Endodermal cell (in vitro differentiated cells): Measurements from ENCODE around the gene COG7. TPM values are rescaled to one million over a fixed set of nuclear protein-coding genes. Genes with fewer than 3 reads are reported as not detected.
"Not testable (repeated sequence)": the region's sequence is repeated elsewhere in the genome, so short reads cannot be mapped to it uniquely, and the experiment has no call there.

Experiments used
- DNase-seq: peaks from one replicate; pipeline ENCODE4 v3.0.0-alpha.2; 2017
- H3K27ac ChIP-seq: 2 replicates; pipeline ENCODE4 v1.5.1; 2013; ENCODE audit warnings: mild to moderate bottlenecking, low read depth, low read length, moderate library complexity
- H3K27me3 ChIP-seq: 2 replicates; pipeline ENCODE4 v1.6.1; 2013; ENCODE audit warnings: mild to moderate bottlenecking, low read length, moderate library complexity; ENCODE audit not compliant: insufficient read depth, control insufficient read depth, poor library complexity, severe bottlenecking
- H3K36me3 ChIP-seq: 2 replicates; pipeline ENCODE4 v1.7.0; 2013; ENCODE audit warnings: mild to moderate bottlenecking, low read length, moderate library complexity; ENCODE audit not compliant: control insufficient read depth, insufficient read depth
- H3K4me1 ChIP-seq: one replicate; pipeline ENCODE4 v1.7.0; 2013; ENCODE audit warnings: low read length; ENCODE audit not compliant: control insufficient read depth, insufficient read depth
- H3K4me3 ChIP-seq: 2 replicates; pipeline ENCODE4 v1.5.1; 2013; ENCODE audit warnings: mild to moderate bottlenecking, low read length, moderate library complexity
- H3K9ac ChIP-seq: 2 replicates; pipeline ENCODE4 v1.6.1; 2013; ENCODE audit warnings: mild to moderate bottlenecking, low read length, moderate library complexity; ENCODE audit not compliant: poor library complexity, severe bottlenecking; ENCODE audit errors: extremely low read depth
- H3K9me3 ChIP-seq: 2 replicates; pipeline ENCODE4 v1.6.1; 2013; ENCODE audit warnings: mild to moderate bottlenecking, low read length, moderate library complexity; ENCODE audit not compliant: control insufficient read depth
- H3K27ac Mint-ChIP-seq: 2 replicates; pipeline ENCODE4 v1.8.0; 2020; ENCODE audit warnings: mixed read lengths
- H3K27me3 Mint-ChIP-seq: 2 replicates; pipeline ENCODE4 v1.8.0; 2021; ENCODE audit warnings: mild to moderate bottlenecking, mixed read lengths; ENCODE audit not compliant: insufficient read depth
- H3K36me3 Mint-ChIP-seq: 2 replicates; pipeline ENCODE4 v1.8.0; 2020; ENCODE audit warnings: low read depth, mixed read lengths
- H3K4me1 Mint-ChIP-seq: 2 replicates; pipeline ENCODE4 v1.8.0; 2020; ENCODE audit warnings: mixed read lengths
- H3K4me3 Mint-ChIP-seq: 2 replicates; pipeline ENCODE4 v1.8.0; 2020; ENCODE audit warnings: mild to moderate bottlenecking, moderate library complexity, mixed read lengths
- H3K9me3 Mint-ChIP-seq: 2 replicates; pipeline ENCODE4 v1.8.0; 2020; ENCODE audit warnings: mild to moderate bottlenecking, mixed read lengths
- WGBS, 2 experiments: methylation state at CpG; one replicate each; pipeline versions ENCODE4 v1.1.5 to v1.1.7; 2013; ENCODE audit warnings: missing lambda C conversion rate in 2 of 2, mixed read lengths in 1 of 2; ENCODE audit not compliant: insufficient coverage in 1 of 2, insufficient read length in 1 of 2; 5-methylcytosine and 5-hydroxymethylcytosine counted together
- total RNA-seq, 2 donors: library from RNA; stranded (reverse); fragmentation: NEBNext Ultra II Directional in 1 of 2; extraction: Animal tissue kit (Norgen Biotek cat#: 25700) in 1 of 2; gene quantifications; 2 replicates in 1 of 2; 3 replicates in 1 of 2; pipeline ENCODE4 v1.2.1, GENCODE V29; 2021
- TF ChIP-seq, protein P1 (sequence below): fragments of 200-600 bp; sonication (generic); conservative IDR thresholded peaks from 2 replicates; pipeline ENCODE4 v1.5.0; 2021; ENCODE audit warnings: antibody characterized with exemption, mild to moderate bottlenecking

Gene COG7
- total RNA-seq, 2 donors from 2014 or later: 19.9 to 31.3 TPM

DNA sequence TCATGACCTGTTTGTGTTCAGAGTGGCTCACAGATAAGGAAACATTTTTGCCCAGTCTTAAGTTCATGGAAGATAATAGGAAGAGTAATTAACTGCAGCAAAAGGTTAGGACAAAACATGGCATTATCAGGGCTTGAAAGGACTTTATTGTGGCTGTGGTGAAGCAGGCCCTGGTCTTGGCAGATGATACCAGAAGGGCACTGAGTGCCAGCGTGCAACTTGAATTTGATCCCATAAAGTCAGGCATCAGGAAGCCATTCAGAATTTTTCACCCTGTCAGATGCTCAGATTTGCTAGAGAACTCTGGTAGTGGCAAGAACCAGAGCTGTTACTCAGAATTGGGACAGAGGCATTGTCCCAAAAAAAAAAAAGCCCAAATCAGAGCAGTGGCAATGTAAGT is 11.2 kb upstream of the COG7 start:
- Histone ChIP-seq H3K9ac (no peak overlapping the region), H3K9me3 (no peaks in the 10 kb centered on the region), H3K4me3 (no peak overlapping the region), H3K27ac (no peak overlapping the region), H3K27me3 (no peaks in the 10 kb centered on the region), H3K36me3 (peaks cover 58% of the 10 kb centered on the region), H3K4me1 (peaks cover 7% of the 10 kb centered on the region)
- Mint-ChIP-seq H3K27ac (no peak overlapping the region), H3K9me3 (no peaks in the 10 kb centered on the region), H3K27me3 (no peaks in the 10 kb centered on the region), H3K4me3 (no peak overlapping the region), H3K4me1 (no peaks in the 10 kb centered on the region), H3K36me3 (peaks cover 59% of the 10 kb centered on the region)
- WGBS, 2 experiments: 94 to 100% methylated on average over 1 of the region's 1 CpG
- TF ChIP-seq, protein P1, sequence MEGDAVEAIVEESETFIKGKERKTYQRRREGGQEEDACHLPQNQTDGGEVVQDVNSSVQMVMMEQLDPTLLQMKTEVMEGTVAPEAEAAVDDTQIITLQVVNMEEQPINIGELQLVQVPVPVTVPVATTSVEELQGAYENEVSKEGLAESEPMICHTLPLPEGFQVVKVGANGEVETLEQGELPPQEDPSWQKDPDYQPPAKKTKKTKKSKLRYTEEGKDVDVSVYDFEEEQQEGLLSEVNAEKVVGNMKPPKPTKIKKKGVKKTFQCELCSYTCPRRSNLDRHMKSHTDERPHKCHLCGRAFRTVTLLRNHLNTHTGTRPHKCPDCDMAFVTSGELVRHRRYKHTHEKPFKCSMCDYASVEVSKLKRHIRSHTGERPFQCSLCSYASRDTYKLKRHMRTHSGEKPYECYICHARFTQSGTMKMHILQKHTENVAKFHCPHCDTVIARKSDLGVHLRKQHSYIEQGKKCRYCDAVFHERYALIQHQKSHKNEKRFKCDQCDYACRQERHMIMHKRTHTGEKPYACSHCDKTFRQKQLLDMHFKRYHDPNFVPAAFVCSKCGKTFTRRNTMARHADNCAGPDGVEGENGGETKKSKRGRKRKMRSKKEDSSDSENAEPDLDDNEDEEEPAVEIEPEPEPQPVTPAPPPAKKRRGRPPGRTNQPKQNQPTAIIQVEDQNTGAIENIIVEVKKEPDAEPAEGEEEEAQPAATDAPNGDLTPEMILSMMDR: no peak
- no peak for DNase-seq

GRCh38 chr16:23462994-23463393 is 10.0 kb upstream of the COG7 start:
- H3K36me3 Mint-ChIP-seq: peaks cover 57% of the 10 kb centered on the region
- H3K9ac ChIP-seq, H3K4me1 ChIP-seq, DNase-seq, H3K9me3 ChIP-seq, H3K4me3 Mint-ChIP-seq, H3K27ac Mint-ChIP-seq, H3K27me3 Mint-ChIP-seq, H3K27ac ChIP-seq, H3K4me1 Mint-ChIP-seq, H3K9me3 Mint-ChIP-seq, H3K27me3 ChIP-seq, H3K4me3 ChIP-seq: not testable (repeated sequence)
- peaks cover 56% of the 10 kb centered on the region for H3K36me3 ChIP-seq
- WGBS, 2 experiments: 92 to 99% methylated on average over 2 to 4 of the region's 6 CpGs

- peak overlapping the region; percentile 81 for H3K9ac ChIP-seq
- no peaks in the 10 kb centered on the region for H3K9me3 ChIP-seq
- H3K36me3 Mint-ChIP-seq: peaks cover 20% of the 10 kb centered on the region
- TF ChIP-seq, protein P1: no peak
- no peaks in the 10 kb centered on the region for H3K4me1 ChIP-seq
- peaks cover 14% of the 10 kb centered on the region for H3K36me3 ChIP-seq
- no peak for DNase-seq
- H3K27ac Mint-ChIP-seq: peak overlapping the region; percentile 89
- no peaks in the 10 kb centered on the region for H3K27me3 ChIP-seq
- no peaks in the 10 kb centered on the region for H3K9me3 Mint-ChIP-seq
- peaks cover 3% of the 10 kb centered on the region for H3K4me1 Mint-ChIP-seq
- WGBS, 2 experiments: 55 to 63% methylated on average over 29 to 37 of the region's 37 CpGs
- H3K4me3 ChIP-seq: peak overlapping the region; percentile 89
- H3K4me3 Mint-ChIP-seq: peak overlapping the region; percentile 90
- H3K27me3 Mint-ChIP-seq: no peaks in the 10 kb centered on the region
- H3K27ac ChIP-seq: no peak overlapping the region
These were observed 506 bp upstream of the COG7 start for GRCh38 chr16:23453338-23454052.
